ENCODE measurements around the gene ZNF341.

Gene ZNF341

DNA sequence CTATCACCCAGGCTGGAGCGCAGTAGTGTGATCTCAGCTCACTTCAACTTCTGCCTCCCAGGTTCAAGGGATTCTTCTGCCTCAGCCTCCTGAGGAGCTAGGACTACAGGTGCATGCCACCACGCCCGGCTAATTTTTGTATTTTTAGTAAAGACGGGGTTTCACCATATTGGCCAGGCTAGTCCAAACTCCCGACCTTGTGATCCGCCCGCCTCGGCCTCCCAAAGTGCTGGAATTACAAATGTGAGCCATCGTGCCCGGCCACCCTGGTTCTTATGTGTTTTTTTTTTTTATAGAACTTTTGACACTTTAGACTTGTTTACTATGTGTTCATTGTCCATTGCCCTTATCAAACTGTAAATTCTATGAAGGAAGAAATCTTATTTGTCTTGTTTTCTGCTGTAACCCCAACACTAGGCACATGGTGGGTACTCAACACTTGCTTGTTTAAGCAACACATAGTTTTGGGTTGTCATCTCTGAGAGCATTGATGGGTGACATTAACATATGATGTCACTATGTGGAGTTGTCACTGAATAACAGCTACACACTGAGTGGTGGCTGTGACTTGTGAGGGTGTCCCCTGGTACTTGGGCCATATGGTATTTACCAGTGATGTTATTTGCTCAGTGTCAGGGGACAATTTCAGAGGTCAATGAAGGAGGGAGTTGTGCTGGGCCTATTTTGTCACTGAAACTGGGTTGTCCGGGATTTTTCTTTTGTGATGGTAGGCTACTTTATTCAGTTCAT is 10.2 kb upstream of the ZNF341 start:
- no peak for TF ChIP-seq CTCF (IDR thresholded peaks at IDR 0.05; ENCODE audit: low read depth, low read length)
- H3K4me3 ChIP-seq (replicated peaks in 1 of 2; ENCODE audit: low read depth in 2 of 2, low read length in 2 of 2), result no peak overlapping the region
- DNase-seq (ENCODE audit: low read depth in 2 of 2), result no peak

DNA sequence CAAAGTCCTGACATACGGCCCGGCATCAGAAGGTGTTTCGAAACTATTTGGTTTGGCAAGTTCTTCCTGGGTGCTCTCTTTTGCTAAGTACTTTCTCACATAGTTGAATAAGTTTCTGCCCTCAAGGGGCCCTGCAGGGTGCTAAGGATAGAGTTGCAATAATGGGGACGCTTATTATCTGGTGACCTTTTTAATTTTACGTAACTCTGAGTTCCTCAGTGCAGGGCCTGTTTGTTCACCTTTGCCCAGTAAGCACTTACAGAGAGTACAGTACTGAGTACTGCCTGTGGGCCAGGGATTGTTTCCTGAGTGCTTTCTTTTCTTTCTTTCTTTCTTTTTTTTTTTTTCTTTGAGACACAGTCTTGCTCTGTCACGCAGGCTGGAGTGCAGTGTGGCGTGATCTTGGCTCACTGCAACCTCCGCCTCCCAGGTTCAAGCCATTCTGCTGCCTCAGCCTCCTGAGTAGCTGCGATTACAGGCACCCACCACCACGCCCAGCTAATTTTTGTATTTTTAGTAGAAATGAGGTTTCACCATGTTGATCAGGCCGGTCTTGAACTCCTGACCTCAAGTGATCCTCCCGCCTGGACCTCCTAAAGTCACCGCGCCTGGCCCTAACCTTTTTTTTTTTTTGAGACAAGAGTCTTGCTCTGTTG is 7.2 kb upstream of the ZNF341 start:
- no peak overlapping the region for H3K4me3 ChIP-seq (replicated peaks in 1 of 2; ENCODE audit: low read depth in 2 of 2, low read length in 2 of 2)
- DNase-seq (ENCODE audit: low read depth in 2 of 2), result peak; percentile 37 to 42
- TF ChIP-seq CTCF (IDR thresholded peaks at IDR 0.05; ENCODE audit: low read depth, low read length), result no peak

- no peak for DNase-seq (ENCODE audit: low read depth in 2 of 2)
- TF ChIP-seq CTCF (IDR thresholded peaks at IDR 0.05; ENCODE audit: low read depth, low read length), result no peak
These were observed 6.1 kb upstream of the ZNF341 start for GRCh38 chr20:33725607-33726264.

GRCh38 chr20:33727115-33727479 is 4.7 kb upstream of the ZNF341 start:
- TF ChIP-seq CTCF (IDR thresholded peaks at IDR 0.05; ENCODE audit: low read depth, low read length), result no peak

More at GRCh38 chr20:33725607-33726264, 6.1 kb upstream of the ZNF341 start:
- no peak overlapping the region for H3K4me3 ChIP-seq (replicated peaks in 1 of 2; ENCODE audit: low read depth in 2 of 2, low read length in 2 of 2)

GRCh38 chr20:33727806-33728205 is 4.0 kb upstream of the ZNF341 start:
- no peak overlapping the region for H3K4me3 ChIP-seq (replicated peaks in 1 of 2; ENCODE audit: low read depth in 2 of 2, low read length in 2 of 2)
- DNase-seq (ENCODE audit: low read depth in 2 of 2), result no peak
- no peak for TF ChIP-seq CTCF (IDR thresholded peaks at IDR 0.05; ENCODE audit: low read depth, low read length)

More at GRCh38 chr20:33727115-33727479, 4.7 kb upstream of the ZNF341 start:
- no peak overlapping the region for H3K4me3 ChIP-seq (replicated peaks in 1 of 2; ENCODE audit: low read depth in 2 of 2, low read length in 2 of 2)
- DNase-seq (ENCODE audit: low read depth in 2 of 2), result no peak

DNA sequence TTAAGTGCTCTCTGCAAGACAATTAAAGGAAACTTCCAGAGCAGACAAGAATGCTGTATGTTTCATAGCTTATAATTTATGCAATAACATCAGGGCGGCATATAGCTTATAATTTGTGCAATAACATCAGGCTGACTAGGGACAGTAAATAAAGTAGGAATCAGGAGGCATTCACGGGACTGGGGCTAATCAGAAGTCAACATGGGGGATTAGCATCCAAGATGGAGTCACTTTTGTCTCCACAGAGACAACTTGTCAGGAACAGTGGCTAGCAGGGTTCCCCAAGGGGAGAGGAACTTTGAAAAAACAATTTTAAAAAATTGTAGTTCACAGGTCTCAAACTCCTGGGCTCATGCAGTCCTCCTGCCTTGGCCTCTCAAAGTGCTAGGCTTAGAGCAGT is 3.3 kb upstream of the ZNF341 start:
- TF ChIP-seq CTCF (IDR thresholded peaks at IDR 0.05; ENCODE audit: low read depth, low read length), result no peak
- H3K4me3 ChIP-seq (replicated peaks in 1 of 2; ENCODE audit: low read depth in 2 of 2, low read length in 2 of 2), result no peak overlapping the region
- DNase-seq (ENCODE audit: low read depth in 2 of 2), result no peak

Data from cardiac fibroblast (primary cell).